DND-41 (cell line): ENCODE measurements around the gene C6orf52.

Source experiments
- EZH2 ChIP-seq: IDR thresholded peaks from 3 replicates; pipeline ENCODE4 v1.6.1; 2012; ENCODE audit warnings: borderline replicate concordance, low read depth, mild to moderate bottlenecking, moderate library complexity, low read length, inconsistent platforms; ENCODE audit not compliant: severe bottlenecking
- TF ChIP-seq, protein P1 (sequence below): IDR thresholded peaks from 2 replicates; pipeline ENCODE4 v1.5.1; 2012; ENCODE audit warnings: borderline replicate concordance, low read length, moderate library complexity, mild to moderate bottlenecking; ENCODE audit not compliant: poor library complexity, severe bottlenecking; ENCODE audit errors: extremely low read depth

GRCh38 chr6:10730254-10730653, 35.8 kb upstream of the C6orf52 start:
- TF ChIP-seq, protein P1, sequence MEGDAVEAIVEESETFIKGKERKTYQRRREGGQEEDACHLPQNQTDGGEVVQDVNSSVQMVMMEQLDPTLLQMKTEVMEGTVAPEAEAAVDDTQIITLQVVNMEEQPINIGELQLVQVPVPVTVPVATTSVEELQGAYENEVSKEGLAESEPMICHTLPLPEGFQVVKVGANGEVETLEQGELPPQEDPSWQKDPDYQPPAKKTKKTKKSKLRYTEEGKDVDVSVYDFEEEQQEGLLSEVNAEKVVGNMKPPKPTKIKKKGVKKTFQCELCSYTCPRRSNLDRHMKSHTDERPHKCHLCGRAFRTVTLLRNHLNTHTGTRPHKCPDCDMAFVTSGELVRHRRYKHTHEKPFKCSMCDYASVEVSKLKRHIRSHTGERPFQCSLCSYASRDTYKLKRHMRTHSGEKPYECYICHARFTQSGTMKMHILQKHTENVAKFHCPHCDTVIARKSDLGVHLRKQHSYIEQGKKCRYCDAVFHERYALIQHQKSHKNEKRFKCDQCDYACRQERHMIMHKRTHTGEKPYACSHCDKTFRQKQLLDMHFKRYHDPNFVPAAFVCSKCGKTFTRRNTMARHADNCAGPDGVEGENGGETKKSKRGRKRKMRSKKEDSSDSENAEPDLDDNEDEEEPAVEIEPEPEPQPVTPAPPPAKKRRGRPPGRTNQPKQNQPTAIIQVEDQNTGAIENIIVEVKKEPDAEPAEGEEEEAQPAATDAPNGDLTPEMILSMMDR: no peak
- TF ChIP-seq EZH2: no peak
